ENCODE data around the gene ATP2B2. TPM values are rescaled to one million over a fixed set of nuclear protein-coding genes. Genes with fewer than 3 reads are reported as not detected.

Gene ATP2B2
- total RNA-seq, 4 donors from 2014 or later, result 0.42 to 2.0 (median 1.1) TPM

- Histone ChIP-seq H3K9me3 (no peaks in the 10 kb centered on the region), H3K4me1 (peaks cover 0 to 6% (median 0%) of the 10 kb centered on the region in 4 donors)
These were observed 37.3 kb downstream of the ATP2B2 start for GRCh38 chr3:10467904-10468612.

GRCh38 chr3:10467204-10467603 is 38.2 kb downstream of the ATP2B2 start:
- H3K4me1 ChIP-seq, result peaks cover 0 to 6% (median 0%) of the 10 kb centered on the region in 4 donors
- TF ChIP-seq POLR2A (IDR thresholded peaks at IDR 0.05) (no peak), EP300 (IDR thresholded peaks at IDR 0.05) (no peak), CTCF (IDR thresholded peaks at IDR 0.05) (no peak)
- H3K36me3 ChIP-seq, result no peaks in the 10 kb centered on the region
- H3K27ac ChIP-seq, result no peak overlapping the region
- H3K27me3 ChIP-seq, result peaks cover 0 to 14% of the 10 kb centered on the region in 2 donors
- H3K9me3 ChIP-seq, result no peaks in the 10 kb centered on the region
- no peak for DNase-seq (ENCODE audit: low spot score in 2 of 2)
- 85 to 90% methylated on average over 5 of the region's 5 CpGs for WGBS, 2 donors
- no peak overlapping the region for H3K4me3 ChIP-seq

More at GRCh38 chr3:10467904-10468612, 37.3 kb downstream of the ATP2B2 start:
- no peak overlapping the region for H3K4me3 ChIP-seq
- H3K36me3 ChIP-seq, result no peaks in the 10 kb centered on the region
- DNase-seq (ENCODE audit: low spot score in 2 of 2), result no peak
- TF ChIP-seq EP300 (IDR thresholded peaks at IDR 0.05) (no peak), POLR2A (IDR thresholded peaks at IDR 0.05) (no peak), CTCF (IDR thresholded peaks at IDR 0.05) (no peak)
- H3K27me3 ChIP-seq, result peaks cover 0 to 14% of the 10 kb centered on the region in 2 donors
- 65 to 69% methylated on average over 10 to 11 of the region's 11 CpGs for WGBS, 2 donors
- H3K27ac ChIP-seq, result no peak overlapping the region

GRCh38 chr3:10466186-10466585 is 39.2 kb downstream of the ATP2B2 start:
- H3K4me3 ChIP-seq, result no peak overlapping the region
- H3K4me1 ChIP-seq, result peaks cover 0 to 5% (median 0%) of the 10 kb centered on the region in 4 donors
- WGBS, 2 donors, result 75 to 87% methylated on average over 5 of the region's 5 CpGs
- no peak for DNase-seq (ENCODE audit: low spot score in 2 of 2)
- no peak overlapping the region for H3K27ac ChIP-seq
- H3K9me3 ChIP-seq, result no peaks in the 10 kb centered on the region
- no peaks in the 10 kb centered on the region for H3K36me3 ChIP-seq
- peaks cover 0 to 11% of the 10 kb centered on the region in 2 donors for H3K27me3 ChIP-seq
- TF ChIP-seq CTCF (IDR thresholded peaks at IDR 0.05) (no peak), POLR2A (IDR thresholded peaks at IDR 0.05) (no peak)

GRCh38 chr3:10465161-10465560 is 40.2 kb downstream of the ATP2B2 start:
- H3K9me3 ChIP-seq, result no peaks in the 10 kb centered on the region
- TF ChIP-seq POLR2A (IDR thresholded peaks at IDR 0.05) (no peak), CTCF (IDR thresholded peaks at IDR 0.05) (no peak), EP300 (IDR thresholded peaks at IDR 0.05) (no peak)
- H3K4me1 ChIP-seq, result no peaks in the 10 kb centered on the region
- H3K27ac ChIP-seq, result no peak overlapping the region
- H3K4me3 ChIP-seq, result no peak overlapping the region
- H3K36me3 ChIP-seq, result no peaks in the 10 kb centered on the region
- DNase-seq (ENCODE audit: low spot score in 2 of 2), result no peak
- peaks cover 0 to under 1% of the 10 kb centered on the region in 2 donors for H3K27me3 ChIP-seq
- WGBS, 2 donors, result 22 to 50% methylated on average over 1 of the region's 1 CpG

GRCh38 chr3:10463533-10464434 is 41.6 kb downstream of the ATP2B2 start:
- no peak overlapping the region for H3K27ac ChIP-seq
- no peaks in the 10 kb centered on the region for H3K9me3 ChIP-seq
- no peaks in the 10 kb centered on the region for H3K27me3 ChIP-seq
- H3K4me3 ChIP-seq, result no peak overlapping the region
- WGBS, 2 donors, result 86 to 89% methylated on average over 16 to 17 of the region's 21 CpGs
- DNase-seq (ENCODE audit: low spot score in 2 of 2), result no peak
- H3K4me1 ChIP-seq, result no peaks in the 10 kb centered on the region
- no peaks in the 10 kb centered on the region for H3K36me3 ChIP-seq
- TF ChIP-seq POLR2A (IDR thresholded peaks at IDR 0.05), result no peak
- TF ChIP-seq CTCF (IDR thresholded peaks at IDR 0.05), result no peak
- no peak for TF ChIP-seq EP300 (IDR thresholded peaks at IDR 0.05)

Data from tibial nerve (tissue), 4 donors.